Measurements from ENCODE around the gene SPATA16.
A peak's percentile ranks its signal among the peaks of the same experiment; 100 is the strongest.
"Not testable (repeated sequence)": the region's sequence is repeated elsewhere in the genome, so short reads cannot be mapped to it uniquely, and the experiment has no call there.

The SPATA16 gene

GRCh38 chr3:172869368-172869771, 271.7 kb downstream of the SPATA16 start:
- DNase-seq, result no peak

GRCh38 chr3:172868582-172869200, 272.3 kb downstream of the SPATA16 start:
- no peak for DNase-seq

- DNase-seq, result not testable (repeated sequence)
These were observed 274.2 kb downstream of the SPATA16 start for GRCh38 chr3:172866726-172867350.

- DNase-seq, result no peak
These were observed 282.0 kb downstream of the SPATA16 start for GRCh38 chr3:172859041-172859440.

GRCh38 chr3:172856795-172857742, 284.0 kb downstream of the SPATA16 start:
- DNase-seq, result no peak

GRCh38 chr3:172855037-172855436, 286.0 kb downstream of the SPATA16 start:
- DNase-seq, result no peak

- DNase-seq, result no peak
These were observed 286.9 kb downstream of the SPATA16 start for GRCh38 chr3:172853921-172854666.

- DNase-seq, result no peak
These were observed 288.0 kb downstream of the SPATA16 start for GRCh38 chr3:172853005-172853404.

GRCh38 chr3:172848910-172849309, 292.1 kb downstream of the SPATA16 start:
- no peak for DNase-seq

- no peak for DNase-seq
These were observed 293.7 kb downstream of the SPATA16 start for GRCh38 chr3:172847292-172847691.

GRCh38 chr3:172846706-172847105, 294.3 kb downstream of the SPATA16 start:
- no peak for DNase-seq

GRCh38 chr3:172846103-172846561, 294.9 kb downstream of the SPATA16 start:
- DNase-seq, result peak; percentile 46

GRCh38 chr3:172844428-172844827, 296.6 kb downstream of the SPATA16 start:
- no peak for DNase-seq

GRCh38 chr3:172840913-172841312, 300.1 kb downstream of the SPATA16 start:
- DNase-seq, result no peak

GRCh38 chr3:172840463-172840862, 300.6 kb downstream of the SPATA16 start:
- no peak for DNase-seq

- no peak for DNase-seq
These were observed 301.4 kb downstream of the SPATA16 start for GRCh38 chr3:172839679-172840078.

All from GF-D8 (cell line).